Measurements from ENCODE around the gene KPNB1.

KPNB1 gene

GRCh38 chr17:47665655-47666054 is 15.9 kb downstream of the KPNB1 start:
- Histone ChIP-seq H3K9me3 (ENCODE audit: insufficient read depth, low read length) (no peaks in the 10 kb centered on the region), H3K27me3 (ENCODE audit: low read length) (no peaks in the 10 kb centered on the region), H2AFZ (ENCODE audit: low read depth, low read length, severe bottlenecking) (no peak overlapping the region), H4K20me1 (ENCODE audit: low read depth, low read length) (peaks cover 26% of the 10 kb centered on the region; the same call in 1 of the 2 replicates), H3K4me2 (ENCODE audit: low read depth, low read length, poor library complexity, severe bottlenecking) (no peak overlapping the region), H3K79me2 (ENCODE audit: insufficient read depth, low read length) (peaks cover 25% of the 10 kb centered on the region), H3F3A (ENCODE audit: insufficient read depth) (peaks cover 36% of the 10 kb centered on the region), H3K9ac (ENCODE audit: low read length) (no peak overlapping the region), H3K36me3 (ENCODE audit: low read length) (peaks cover 70% of the 10 kb centered on the region), H3K9me2 (replicated peaks; ENCODE audit: insufficient read depth, low read length) (no peaks in the 10 kb centered on the region), H3K4me3 (ENCODE audit: insufficient read depth, low read length, poor library complexity, severe bottlenecking) (no peak overlapping the region), H3K27ac (ENCODE audit: low read depth, low read length) (no peak overlapping the region)
- TF ChIP-seq CTCF (IDR thresholded peaks at IDR 0.05; ENCODE audit: insufficient read depth, low read length, poor library complexity, severe bottlenecking) (no peak), EZH2phosphoT487 (conservative IDR thresholded peaks at IDR 0.05; ENCODE audit: low read length) (no peak)

- Histone ChIP-seq H3K27ac (ENCODE audit: low read depth, low read length) (no peak overlapping the region), H3K9me2 (replicated peaks; ENCODE audit: insufficient read depth, low read length) (no peaks in the 10 kb centered on the region), H3K4me2 (ENCODE audit: low read depth, low read length, poor library complexity, severe bottlenecking) (no peak overlapping the region), H3K4me3 (ENCODE audit: insufficient read depth, low read length, poor library complexity, severe bottlenecking) (no peak overlapping the region), H3K36me3 (ENCODE audit: low read length) (peaks cover 76% of the 10 kb centered on the region), H3K9me3 (ENCODE audit: insufficient read depth, low read length) (no peaks in the 10 kb centered on the region), H3F3A (ENCODE audit: insufficient read depth) (peaks cover 17% of the 10 kb centered on the region; the same call in 1 of the 2 replicates), H2AFZ (ENCODE audit: low read depth, low read length, severe bottlenecking) (no peak overlapping the region), H3K27me3 (ENCODE audit: low read length) (no peaks in the 10 kb centered on the region), H3K79me2 (ENCODE audit: insufficient read depth, low read length) (peaks cover 21% of the 10 kb centered on the region), H4K20me1 (ENCODE audit: low read depth, low read length) (peaks cover 29% of the 10 kb centered on the region; the same call in 1 of the 2 replicates), H3K9ac (ENCODE audit: low read length) (no peak overlapping the region)
- TF ChIP-seq CTCF (IDR thresholded peaks at IDR 0.05; ENCODE audit: insufficient read depth, low read length, poor library complexity, severe bottlenecking) (no peak), EZH2phosphoT487 (conservative IDR thresholded peaks at IDR 0.05; ENCODE audit: low read length) (no peak)
Measured at GRCh38 chr17:47669081-47669480, 19.4 kb downstream of the KPNB1 start.

- Histone ChIP-seq H3K9ac (ENCODE audit: low read length) (no peak overlapping the region), H4K20me1 (ENCODE audit: low read depth, low read length) (peaks cover 28% of the 10 kb centered on the region; the same call in 1 of the 2 replicates), H3K27me3 (ENCODE audit: low read length) (no peaks in the 10 kb centered on the region), H3K4me3 (ENCODE audit: insufficient read depth, low read length, poor library complexity, severe bottlenecking) (no peak overlapping the region), H3K4me2 (ENCODE audit: low read depth, low read length, poor library complexity, severe bottlenecking) (no peak overlapping the region), H3K9me2 (replicated peaks; ENCODE audit: insufficient read depth, low read length) (no peaks in the 10 kb centered on the region), H3K27ac (ENCODE audit: low read depth, low read length) (no peak overlapping the region), H3F3A (ENCODE audit: insufficient read depth) (peaks cover 17% of the 10 kb centered on the region; the same call in 1 of the 2 replicates), H3K36me3 (ENCODE audit: low read length) (peaks cover 77% of the 10 kb centered on the region), H3K79me2 (ENCODE audit: insufficient read depth, low read length) (peaks cover 14% of the 10 kb centered on the region), H2AFZ (ENCODE audit: low read depth, low read length, severe bottlenecking) (no peak overlapping the region), H3K9me3 (ENCODE audit: insufficient read depth, low read length) (no peaks in the 10 kb centered on the region)
- TF ChIP-seq CTCF (IDR thresholded peaks at IDR 0.05; ENCODE audit: insufficient read depth, low read length, poor library complexity, severe bottlenecking) (no peak), EZH2phosphoT487 (conservative IDR thresholded peaks at IDR 0.05; ENCODE audit: low read length) (no peak)
Measured at GRCh38 chr17:47670064-47670463, 20.3 kb downstream of the KPNB1 start.

Data from SU-DHL-6 (cell line).